ENCODE results near the gene PIF1.

PIF1 gene

GRCh38 chr15:64813075-64813474 is 12.4 kb downstream of the PIF1 start:
- H3K36me3 ChIP-seq (ENCODE audit: control insufficient read depth, low read length) = peaks cover 18% of the 10 kb centered on the region
- H3K27me3 ChIP-seq (ENCODE audit: control insufficient read depth, low read length) = peaks cover 6% of the 10 kb centered on the region; the same call in 1 of the 2 replicates
- no peak overlapping the region for H3K4me3 ChIP-seq (ENCODE audit: low read length)
- no peak overlapping the region for H3K27ac ChIP-seq (ENCODE audit: low read depth, low read length)
- no peaks in the 10 kb centered on the region for H4K20me1 ChIP-seq (ENCODE audit: control insufficient read depth, insufficient read depth, low read depth, low read length)
- H3K9me2 ChIP-seq (replicated peaks; ENCODE audit: control insufficient read depth, low read length) = no peaks in the 10 kb centered on the region
- peaks cover 16% of the 10 kb centered on the region for H3K4me1 ChIP-seq (ENCODE audit: control insufficient read depth, low read length)
- no peak overlapping the region for H3K4me2 ChIP-seq (ENCODE audit: low read length)
- H3K9me3 ChIP-seq (ENCODE audit: control insufficient read depth, insufficient read depth, low read length) = no peaks in the 10 kb centered on the region
- TF ChIP-seq CTCF (IDR thresholded peaks at IDR 0.05; ENCODE audit: low read depth, low read length, poor library complexity, severe bottlenecking) (no peak), EZH2phosphoT487 (IDR thresholded peaks at IDR 0.05; ENCODE audit: borderline replicate concordance, low read length) (no peak)
- 0 out of 2 replicates have a peak, but pooled peaks cover 16% of the 10 kb centered on the region for H3F3A ChIP-seq (ENCODE audit: control insufficient read depth, insufficient read depth)
- no peaks in the 10 kb centered on the region for H3K79me2 ChIP-seq (ENCODE audit: control insufficient read depth, low read length)

- Histone ChIP-seq H3K4me2 (ENCODE audit: low read length) (no peak overlapping the region), H4K20me1 (ENCODE audit: control insufficient read depth, insufficient read depth, low read depth, low read length) (no peaks in the 10 kb centered on the region), H3K9me2 (replicated peaks; ENCODE audit: control insufficient read depth, low read length) (no peaks in the 10 kb centered on the region), H3K4me3 (ENCODE audit: low read length) (no peak overlapping the region), H3K27ac (ENCODE audit: low read depth, low read length) (no peak overlapping the region), H3K4me1 (ENCODE audit: control insufficient read depth, low read length) (peaks cover 16% of the 10 kb centered on the region), H3K9me3 (ENCODE audit: control insufficient read depth, insufficient read depth, low read length) (no peaks in the 10 kb centered on the region), H3F3A (ENCODE audit: control insufficient read depth, insufficient read depth) (0 out of 2 replicates have a peak, but pooled peaks cover 12% of the 10 kb centered on the region), H3K27me3 (ENCODE audit: control insufficient read depth, low read length) (peaks cover 6% of the 10 kb centered on the region; the same call in 1 of the 2 replicates), H3K36me3 (ENCODE audit: control insufficient read depth, low read length) (peaks cover 1% of the 10 kb centered on the region; the same call in 1 of the 2 replicates), H3K79me2 (ENCODE audit: control insufficient read depth, low read length) (no peaks in the 10 kb centered on the region)
- no peak for TF ChIP-seq EZH2phosphoT487 (IDR thresholded peaks at IDR 0.05; ENCODE audit: borderline replicate concordance, low read length)
- TF ChIP-seq CTCF (IDR thresholded peaks at IDR 0.05; ENCODE audit: low read depth, low read length, poor library complexity, severe bottlenecking) = no peak
Measured at GRCh38 chr15:64810497-64811326, 14.7 kb downstream of the PIF1 start.

GRCh38 chr15:64809649-64810496 is 15.6 kb downstream of the PIF1 start:
- H3K9me3 ChIP-seq (ENCODE audit: control insufficient read depth, insufficient read depth, low read length) = no peaks in the 10 kb centered on the region
- no peaks in the 10 kb centered on the region for H3K79me2 ChIP-seq (ENCODE audit: control insufficient read depth, low read length)
- peak; percentile 97 for TF ChIP-seq CTCF (IDR thresholded peaks at IDR 0.05; ENCODE audit: low read depth, low read length, poor library complexity, severe bottlenecking)
- TF ChIP-seq EZH2phosphoT487 (IDR thresholded peaks at IDR 0.05; ENCODE audit: borderline replicate concordance, low read length) = no peak
- no peak overlapping the region for H3K4me2 ChIP-seq (ENCODE audit: low read length)
- no peaks in the 10 kb centered on the region for H3K36me3 ChIP-seq (ENCODE audit: control insufficient read depth, low read length)
- peaks cover 16% of the 10 kb centered on the region for H3K4me1 ChIP-seq (ENCODE audit: control insufficient read depth, low read length)
- peaks cover 6% of the 10 kb centered on the region; the same call in 1 of the 2 replicates for H3K27me3 ChIP-seq (ENCODE audit: control insufficient read depth, low read length)
- H3K4me3 ChIP-seq (ENCODE audit: low read length) = no peak overlapping the region
- H4K20me1 ChIP-seq (ENCODE audit: control insufficient read depth, insufficient read depth, low read depth, low read length) = no peaks in the 10 kb centered on the region
- H3F3A ChIP-seq (ENCODE audit: control insufficient read depth, insufficient read depth) = 0 out of 2 replicates have a peak, but pooled peaks cover 7% of the 10 kb centered on the region
- H3K27ac ChIP-seq (ENCODE audit: low read depth, low read length) = no peak overlapping the region
- H3K9me2 ChIP-seq (replicated peaks; ENCODE audit: control insufficient read depth, low read length) = no peaks in the 10 kb centered on the region
